ENCODE data around the gene LRP3. TPM values are rescaled to one million over a fixed set of nuclear protein-coding genes. Genes with fewer than 3 reads are reported as not detected.
"Not testable (repeated sequence)": the region's sequence is repeated elsewhere in the genome, so short reads cannot be mapped to it uniquely, and the experiment has no call there.

LRP3 gene
- total RNA-seq, 1 experiment from 2014 or later: 39.4 TPM

GRCh38 chr19:33159893-33160292 is 34.2 kb upstream of the LRP3 start:
- DNase-seq (ENCODE audit: low spot score): no peak
- no peaks in the 10 kb centered on the region for H3K4me1 ChIP-seq (ENCODE audit: insufficient read depth, low read length, poor library complexity, severe bottlenecking)
- no peaks in the 10 kb centered on the region for H3K27me3 ChIP-seq (replicated peaks; ENCODE audit: insufficient read depth, low read depth, low read length, poor library complexity)
- intact Hi-C loops (cut with micrococcal nuclease; ENCODE audit: unreplicated experiment): no loop called here
- ChIA-PET POLR2A (ENCODE audit: low non-redundant PET) (no interaction called here), CTCF (no interaction called here)
- H3K27ac ChIP-seq (ENCODE audit: low read depth, low read length, poor library complexity, severe bottlenecking): no peak overlapping the region
- H3K36me3 ChIP-seq (ENCODE audit: insufficient read depth, low read length, poor library complexity, severe bottlenecking): no peaks in the 10 kb centered on the region
- BruUV-seq (replicated peaks): no TSS peak
- H3K9me3 ChIP-seq (ENCODE audit: low read depth, low read length, poor library complexity, severe bottlenecking): no peaks in the 10 kb centered on the region
- no peak for TF ChIP-seq CTCF (conservative IDR thresholded peaks at IDR 0.05; ENCODE audit: low read depth, low read length)
- no peak for TF ChIP-seq EZH2 (IDR thresholded peaks at IDR 0.05; ENCODE audit: borderline replicate concordance, low read depth, low read length, poor library complexity, severe bottlenecking)
- H3K4me3 ChIP-seq (ENCODE audit: low read depth, low read length, poor library complexity, severe bottlenecking): no peak overlapping the region

- BruUV-seq (replicated peaks): no TSS peak
- Histone ChIP-seq H3K9me3 (ENCODE audit: low read depth, low read length, poor library complexity, severe bottlenecking) (no peaks in the 10 kb centered on the region), H3K4me3 (ENCODE audit: low read depth, low read length, poor library complexity, severe bottlenecking) (no peak overlapping the region), H3K27ac (ENCODE audit: low read depth, low read length, poor library complexity, severe bottlenecking) (no peak overlapping the region), H3K4me1 (ENCODE audit: insufficient read depth, low read length, poor library complexity, severe bottlenecking) (no peaks in the 10 kb centered on the region), H3K27me3 (replicated peaks; ENCODE audit: insufficient read depth, low read depth, low read length, poor library complexity) (no peaks in the 10 kb centered on the region), H3K36me3 (ENCODE audit: insufficient read depth, low read length, poor library complexity, severe bottlenecking) (no peaks in the 10 kb centered on the region)
- CTCF ChIA-PET: no interaction called here
- POLR2A ChIA-PET (ENCODE audit: low non-redundant PET): no interaction called here
- intact Hi-C loops (cut with micrococcal nuclease; ENCODE audit: unreplicated experiment): no loop called here
- no peak for DNase-seq (ENCODE audit: low spot score)
- TF ChIP-seq CTCF (conservative IDR thresholded peaks at IDR 0.05; ENCODE audit: low read depth, low read length) (no peak), EZH2 (IDR thresholded peaks at IDR 0.05; ENCODE audit: borderline replicate concordance, low read depth, low read length, poor library complexity, severe bottlenecking) (no peak)
These were observed 32.9 kb upstream of the LRP3 start for GRCh38 chr19:33161201-33161600.

GRCh38 chr19:33163481-33163880 is 30.6 kb upstream of the LRP3 start:
- no peak for DNase-seq (ENCODE audit: low spot score)
- H3K4me1 ChIP-seq (ENCODE audit: insufficient read depth, low read length, poor library complexity, severe bottlenecking): no peaks in the 10 kb centered on the region
- H3K36me3 ChIP-seq (ENCODE audit: insufficient read depth, low read length, poor library complexity, severe bottlenecking): no peaks in the 10 kb centered on the region
- CTCF ChIA-PET: interaction anchor here (0.6 kb wide), 1 partner anchor 19 kb away, joined by 3 read pairs; no protein-coding TSS in a partner anchor
- intact Hi-C loops (cut with micrococcal nuclease; ENCODE audit: unreplicated experiment): no loop called here
- H3K9me3 ChIP-seq (ENCODE audit: low read depth, low read length, poor library complexity, severe bottlenecking): no peaks in the 10 kb centered on the region
- POLR2A ChIA-PET (ENCODE audit: low non-redundant PET): no interaction called here
- TF ChIP-seq EZH2 (IDR thresholded peaks at IDR 0.05; ENCODE audit: borderline replicate concordance, low read depth, low read length, poor library complexity, severe bottlenecking): no peak
- no peak for TF ChIP-seq CTCF (conservative IDR thresholded peaks at IDR 0.05; ENCODE audit: low read depth, low read length)
- no peak overlapping the region for H3K27ac ChIP-seq (ENCODE audit: low read depth, low read length, poor library complexity, severe bottlenecking)
- H3K4me3 ChIP-seq (ENCODE audit: low read depth, low read length, poor library complexity, severe bottlenecking): no peak overlapping the region
- H3K27me3 ChIP-seq (replicated peaks; ENCODE audit: insufficient read depth, low read depth, low read length, poor library complexity): no peaks in the 10 kb centered on the region
- no TSS peak for BruUV-seq (replicated peaks)

- H3K4me1 ChIP-seq (ENCODE audit: insufficient read depth, low read length, poor library complexity, severe bottlenecking); H3K9me3 ChIP-seq (ENCODE audit: low read depth, low read length, poor library complexity, severe bottlenecking); H3K36me3 ChIP-seq (ENCODE audit: insufficient read depth, low read length, poor library complexity, severe bottlenecking); intact Hi-C loops (cut with micrococcal nuclease; ENCODE audit: unreplicated experiment); POLR2A ChIA-PET (ENCODE audit: low non-redundant PET); H3K4me3 ChIP-seq (ENCODE audit: low read depth, low read length, poor library complexity, severe bottlenecking); H3K27ac ChIP-seq (ENCODE audit: low read depth, low read length, poor library complexity, severe bottlenecking); DNase-seq (ENCODE audit: low spot score); BruUV-seq (replicated peaks); H3K27me3 ChIP-seq (replicated peaks; ENCODE audit: insufficient read depth, low read depth, low read length, poor library complexity): not testable (repeated sequence)
- CTCF ChIA-PET: interaction anchor here (0.6 kb wide), 1 partner anchor 414 kb away, joined by 4 read pairs; no protein-coding TSS in a partner anchor
These were observed 28.1 kb upstream of the LRP3 start for GRCh38 chr19:33166037-33166436.

Measured in A673 (cell line).